HepG2 (cell line): ENCODE measurements around the gene NBL1. TPM values are rescaled to one million over a fixed set of nuclear protein-coding genes. Genes with fewer than 3 reads are reported as not detected.

Source experiments
- ATAC-seq: fragments of 200-7000 bp; cut with Tn5 transposase; 3 replicates; pipeline ENCODE4 v1.9.1; 2020; ENCODE audit warnings: mild to moderate bottlenecking, moderate library complexity
- BruUV-seq: library from RNA; stranded (reverse); fragments of 400-500 nt; replicated peaks from 2 replicates; lab custom pipeline; 2021; lab: Mats Ljungman, UMichigan
- CTCF ChIA-PET: fragments of 300-600 bp; formaldehyde crosslinking; extraction: SDS; loops from one replicate; lab custom pipeline; 2021; ENCODE audit warnings: low total read pairs, inconsistent platforms, low intra/inter-chr PET ratio; lab: Yijun Ruan, JAX
- POLR2A ChIA-PET: fragments of 350-600 bp; sonication (Branson Sonifier 250); formaldehyde crosslinking; loops from one replicate; lab custom pipeline; 2020; ENCODE audit warnings: antibody characterized with exemption, inconsistent platforms; lab: Yijun Ruan, JAX
- DNase-seq: peaks from one replicate; pipeline ENCODE4 v3.0.0-alpha.2; 2015; ENCODE audit warnings: low spot score
- FAIRE-seq: peaks from 3 replicates; lab custom pipeline; 2011; peaks lifted over from hg19 to GRCh38; lab: Jason Lieb, UNC
- H2AFZ ChIP-seq: one replicate; pipeline ENCODE4 v1.6.1; 2011; ENCODE audit warnings: low read length, inconsistent platforms
- H3K27ac ChIP-seq: fragments of 300-600 bp; 3 replicates; pipeline ENCODE4 v1.8.0; 2011; ENCODE audit warnings: mixed run types, mild to moderate bottlenecking, mixed read lengths, low read length, inconsistent platforms; ENCODE audit not compliant: insufficient read depth; ENCODE audit errors: extremely low read length
- H3K27me3 ChIP-seq, 2 experiments: fragments of 200-600 bp in 1 of 2; 2 replicates in 1 of 2; 3 replicates in 1 of 2; pipeline versions ENCODE4 v1.6.0 to v1.8.0; 2011; ENCODE audit warnings: low read length in 2 of 2, mild to moderate bottlenecking in 2 of 2, moderate library complexity in 2 of 2, inconsistent platforms in 1 of 2; ENCODE audit not compliant: insufficient read depth in 2 of 2, control insufficient read depth in 1 of 2
- H3K36me3 ChIP-seq, 2 experiments: fragments of 200-600 bp in 1 of 2; replicated peaks in 1 of 2; 2 replicates in 1 of 2; 3 replicates in 1 of 2; pipeline versions ENCODE4 v1.5.1 to v1.8.0; 2011; ENCODE audit warnings: low read length in 2 of 2, inconsistent platforms in 1 of 2; ENCODE audit not compliant: insufficient read depth in 2 of 2, control insufficient read depth in 1 of 2
- H3K4me1 ChIP-seq: 2 replicates; pipeline ENCODE4 v1.5.1; 2012; ENCODE audit warnings: low read length, inconsistent platforms; ENCODE audit not compliant: insufficient read depth
- H3K4me2 ChIP-seq: 2 replicates; pipeline ENCODE4 v1.6.0; 2011; ENCODE audit warnings: low read depth, low read length, inconsistent platforms
- H3K4me3 ChIP-seq, 3 experiments: fragments of 200-600 bp in 1 of 3; sonication (generic), shearing (Covaris generic) in 1 of 3; replicated peaks in 1 of 3; 2 replicates each; pipeline ENCODE4 v1.5.1; 2011 to 2016; ENCODE audit warnings: low read length in 3 of 3, inconsistent platforms in 2 of 3, low read depth in 2 of 3, mild to moderate bottlenecking in 2 of 3, control low read depth in 1 of 3, mixed read lengths in 1 of 3; ENCODE audit not compliant: insufficient read depth in 1 of 3
- H3K79me2 ChIP-seq: one replicate; pipeline ENCODE4 v1.6.1; 2011; ENCODE audit warnings: low read length, inconsistent platforms; ENCODE audit not compliant: insufficient read depth
- H3K9ac ChIP-seq: 2 replicates; pipeline ENCODE4 v1.6.0; 2011; ENCODE audit warnings: mild to moderate bottlenecking, low read depth, low read length, inconsistent platforms; ENCODE audit not compliant: insufficient read depth
- H3K9me3 ChIP-seq: 2 replicates; pipeline ENCODE4 v1.5.1; 2012; ENCODE audit warnings: mild to moderate bottlenecking, low read length
- H4K20me1 ChIP-seq: 2 replicates; pipeline ENCODE4 v1.6.0; 2011; ENCODE audit warnings: inconsistent platforms, mild to moderate bottlenecking, low read length, moderate library complexity; ENCODE audit not compliant: insufficient read depth
- AKAP8 ChIP-seq: sonication (generic); formaldehyde crosslinking; IDR thresholded peaks from 2 replicates; pipeline ENCODE4 v1.5.1; 2020; ENCODE audit warnings: mild to moderate bottlenecking, missing genetic modification reagents
- ARNT2 ChIP-seq: sonication (generic); formaldehyde crosslinking; IDR thresholded peaks from 2 replicates; pipeline ENCODE4 v1.8.0; 2022; ENCODE audit warnings: mild to moderate bottlenecking, low read depth, missing genetic modification reagents, moderate library complexity
- CHD2 ChIP-seq: IDR thresholded peaks from 2 replicates; pipeline ENCODE4 v1.6.1; 2011; ENCODE audit warnings: low read depth, low read length, improper control_type of control experiment
- ETV5 ChIP-seq: IDR thresholded peaks from 2 replicates; pipeline ENCODE4 v1.6.1; 2018; ENCODE audit warnings: missing biosample characterization, missing genetic modification reagents, inconsistent platforms, borderline replicate concordance
- FLYWCH1 ChIP-seq: sonication (generic); formaldehyde crosslinking; IDR thresholded peaks from 2 replicates; pipeline ENCODE4 v1.8.1; 2023; ENCODE audit warnings: mild to moderate bottlenecking, missing genetic modification reagents
- FOXJ3 ChIP-seq: sonication (generic); formaldehyde crosslinking; IDR thresholded peaks from 2 replicates; pipeline ENCODE4 v1.4.0; 2020; ENCODE audit warnings: missing genetic modification reagents, mild to moderate bottlenecking, borderline replicate concordance
- HMG20B ChIP-seq: conservative IDR thresholded peaks from 2 replicates; pipeline ENCODE4 v1.6.1; 2016; ENCODE audit warnings: missing genetic modification reagents, missing compliant biosample characterization
- HNF4A ChIP-seq: sonication (generic); formaldehyde crosslinking; IDR thresholded peaks from 2 replicates; pipeline ENCODE4 v1.4.0; 2020; ENCODE audit warnings: missing genetic modification reagents
- KLF9 ChIP-seq: IDR thresholded peaks from 2 replicates; pipeline ENCODE4 v1.6.1; 2016; ENCODE audit warnings: low read depth
- MIXL1 ChIP-seq: IDR thresholded peaks from 2 replicates; pipeline ENCODE4 v1.6.1; 2016
- NCOA2 ChIP-seq: sonication (generic); formaldehyde crosslinking; IDR thresholded peaks from 2 replicates; pipeline ENCODE4 v1.8.0; 2022; ENCODE audit warnings: inconsistent platforms
- PCBP1 ChIP-seq: fragments of 200-400 bp; formaldehyde crosslinking; IDR thresholded peaks from 2 replicates; pipeline ENCODE4 v1.6.1; 2017; ENCODE audit warnings: mild to moderate bottlenecking, low read depth, low read length, borderline replicate concordance
- PPARG ChIP-seq: conservative IDR thresholded peaks from 2 replicates; pipeline ENCODE4 v1.6.1; 2016; ENCODE audit warnings: missing biosample characterization, missing genetic modification reagents
- SP1 ChIP-seq, 2 experiments: fragments of 450-650 bp in 1 of 2; sonication (generic) in 1 of 2; formaldehyde crosslinking in 1 of 2; IDR thresholded peaks; 2 replicates each; pipeline versions ENCODE4 v1.4.0 to v1.6.1; 2016 to 2020; ENCODE audit warnings: missing genetic modification reagents in 1 of 2
- U2AF1 ChIP-seq: fragments of 200-400 bp; formaldehyde crosslinking; optimal IDR thresholded peaks from 2 replicates; pipeline ENCODE3; 2017; ENCODE audit warnings: mild to moderate bottlenecking, low read depth, low read length
- ZNF563 ChIP-seq: sonication (generic); formaldehyde crosslinking; IDR thresholded peaks from 2 replicates; pipeline ENCODE4 v1.8.0; 2022; ENCODE audit warnings: mild to moderate bottlenecking, moderate library complexity, missing genetic modification reagents
- ZNF629 ChIP-seq: sonication (generic); formaldehyde crosslinking; conservative IDR thresholded peaks from 2 replicates; pipeline ENCODE4 v1.5.0; 2020; ENCODE audit warnings: missing genetic modification reagents
- ZNF790 ChIP-seq: sonication (generic); formaldehyde crosslinking; IDR thresholded peaks from 2 replicates; pipeline ENCODE4 v1.8.0; 2022; ENCODE audit warnings: missing genetic modification reagents, mild to moderate bottlenecking, borderline replicate concordance
- WGBS: methylation state at CpG from one replicate; pipeline ENCODE4 v1.1.6; 2017; ENCODE audit warnings: low lambda C conversion rate; 5-methylcytosine and 5-hydroxymethylcytosine counted together
- in situ Hi-C: cut with HindIII; loops from 2 replicates; pipeline ENCODE4 v1.10.0; 2017; ENCODE audit warnings: low pct_unique_long_range_greater_than_20kb; ENCODE audit not compliant: extremely low pct_ligation_motif_present
- intact Hi-C: fragments of 100-400 bp; cut with micrococcal nuclease; formaldehyde crosslinking; loops from one replicate; pipeline ENCODE4 v1.10.0; 2022; ENCODE audit not compliant: unreplicated experiment
- polyA plus RNA-seq, 8 experiments: library from polyadenylated mRNA; depleted of rRNA in 3 of 8; stranded (reverse) in 7 of 8; unstranded in 1 of 8; fragments of >200 nt; fragmentation: Illumina TruSeq in 4 of 8; extraction: Trizol in 4 of 8; gene quantifications; 2 replicates each; pipeline versions ENCODE4 v1.2.1 to v1.2.3, GENCODE V29; 2011 to 2016; ENCODE audit warnings: low read depth in 4 of 8, missing spikeins in 1 of 8, mixed read lengths in 1 of 8; ENCODE audit not compliant: insufficient read depth in 1 of 8
- total RNA-seq, 5 experiments: library from RNA; depleted of rRNA; stranded (reverse); fragments of >200 nt; fragmentation: Illumina TruSeq; extraction: Trizol; gene quantifications; 2 replicates each; pipeline ENCODE4 v1.2.3, GENCODE V29; 2016; ENCODE audit warnings: low read depth in 1 of 5
- TF ChIP-seq, protein P1 (sequence below): sonication (generic); formaldehyde crosslinking; IDR thresholded peaks from 2 replicates; pipeline ENCODE4 v1.5.0; 2020; ENCODE audit warnings: mild to moderate bottlenecking, missing genetic modification reagents, borderline replicate concordance
- TF ChIP-seq, protein P2 (sequence below), 2 experiments: IDR thresholded peaks; 2 replicates each; pipeline ENCODE4 v1.6.1; 2011 to 2012; ENCODE audit warnings: low read length in 2 of 2, borderline replicate concordance in 1 of 2, low read depth in 1 of 2, mild to moderate bottlenecking in 1 of 2, moderate library complexity in 1 of 2

The NBL1 gene
- total and polyA plus RNA-seq, 2 of the 13 experiments (the other 11 are each of a cell fraction or from before 2014, with no cell fraction given) = 2.7 to 13.8 TPM

DNA sequence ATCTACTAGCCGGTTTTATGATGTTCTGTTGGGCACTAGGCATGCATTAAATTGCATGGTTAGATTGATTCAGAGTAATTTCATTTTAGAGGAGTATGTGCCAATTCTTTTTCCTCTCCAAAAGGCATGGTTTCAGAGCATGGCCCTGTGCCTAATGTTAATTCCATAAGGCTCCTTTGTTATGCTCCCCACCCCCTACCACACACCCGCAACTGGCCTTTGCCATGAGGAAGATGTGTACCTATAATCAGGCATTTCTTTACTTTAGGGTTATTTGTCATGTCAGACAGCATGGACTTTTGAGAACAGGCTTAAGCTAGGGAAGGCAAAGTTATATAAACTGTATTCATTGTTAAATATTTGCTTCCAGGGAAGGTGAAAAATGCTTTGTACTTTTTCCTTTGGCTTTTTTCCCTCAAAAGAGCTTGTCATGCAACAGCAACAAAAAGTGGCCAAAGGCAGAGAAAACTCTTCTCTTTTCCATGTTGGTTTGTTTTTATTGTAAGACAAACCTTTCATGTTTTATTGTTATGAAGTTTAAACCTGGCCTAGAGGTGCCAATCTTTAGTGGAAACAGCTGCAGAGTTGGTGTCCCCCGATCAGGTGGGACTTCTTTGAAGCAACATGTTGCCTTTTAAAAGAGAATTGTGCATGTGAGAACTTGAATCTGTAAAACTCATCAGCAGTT, 24.3 kb upstream of the NBL1 start (continued):
- TF ChIP-seq NCOA2 (CRISPR knock-in tag) = peak; percentile 89
- TF ChIP-seq PCBP1 = no peak
- peak; percentile 96 for TF ChIP-seq MIXL1 (CRISPR knock-in tag)
- TF ChIP-seq, protein P1, sequence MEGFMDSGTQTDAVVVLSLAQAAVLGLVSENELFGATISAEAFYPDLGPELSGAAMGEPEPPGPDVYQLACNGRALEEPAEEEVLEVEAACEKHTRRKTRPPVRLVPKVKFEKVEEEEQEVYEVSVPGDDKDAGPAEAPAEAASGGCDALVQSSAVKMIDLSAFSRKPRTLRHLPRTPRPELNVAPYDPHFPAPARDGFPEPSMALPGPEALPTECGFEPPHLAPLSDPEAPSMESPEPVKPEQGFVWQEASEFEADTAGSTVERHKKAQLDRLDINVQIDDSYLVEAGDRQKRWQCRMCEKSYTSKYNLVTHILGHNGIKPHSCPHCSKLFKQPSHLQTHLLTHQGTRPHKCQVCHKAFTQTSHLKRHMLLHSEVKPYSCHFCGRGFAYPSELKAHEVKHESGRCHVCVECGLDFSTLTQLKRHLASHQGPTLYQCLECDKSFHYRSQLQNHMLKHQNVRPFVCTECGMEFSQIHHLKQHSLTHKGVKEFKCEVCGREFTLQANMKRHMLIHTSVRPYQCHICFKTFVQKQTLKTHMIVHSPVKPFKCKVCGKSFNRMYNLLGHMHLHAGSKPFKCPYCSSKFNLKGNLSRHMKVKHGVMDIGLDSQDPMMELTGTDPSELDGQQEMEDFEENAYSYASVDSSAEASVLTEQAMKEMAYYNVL = peak; percentile 99
- TF ChIP-seq ETV5 = peak; percentile 27; the same call in 1 of the 2 replicates
- TF ChIP-seq HMG20B (CRISPR knock-in tag) = peak; percentile 94
- peak; percentile 90 for TF ChIP-seq FOXJ3 (CRISPR knock-in tag)
- TF ChIP-seq CHD2 = no peak
- TF ChIP-seq PPARG (CRISPR knock-in tag) = peak; percentile 86
- peak; percentile 78 for TF ChIP-seq HNF4A (CRISPR knock-in tag)
- no peak for TF ChIP-seq U2AF1
- TF ChIP-seq ZNF629 (CRISPR knock-in tag) = no peak

DNA sequence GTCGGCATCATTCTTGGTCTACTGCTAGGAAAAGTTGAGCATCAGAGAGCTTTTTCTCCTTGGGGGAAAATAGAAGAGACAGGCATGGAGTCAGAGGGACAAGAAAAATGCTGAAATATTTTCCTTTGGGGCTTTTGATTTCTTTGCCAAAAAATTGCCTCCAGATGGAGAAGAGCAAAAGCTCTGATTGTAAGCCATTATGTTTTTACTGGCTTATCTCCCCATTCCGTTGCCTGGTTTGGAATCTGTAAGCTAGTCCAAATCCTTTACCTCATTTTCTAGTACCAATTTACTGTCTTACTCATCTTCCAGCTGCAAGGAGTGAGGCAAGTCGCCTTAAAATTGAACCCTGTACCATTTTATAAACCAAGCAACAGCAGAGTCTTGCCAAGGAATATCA, 23.3 kb upstream of the NBL1 start:
- intact Hi-C loops = loop anchor here (1.0 kb wide), 1 partner anchor 20 kb away; no protein-coding TSS in a partner anchor
- in situ Hi-C loops = no loop called here
- Histone ChIP-seq H3K4me2 (no peak overlapping the region), H4K20me1 (no peaks in the 10 kb centered on the region; the same call in 1 of the 2 replicates), H3K4me3 (no peak overlapping the region), H3K79me2 (peaks cover 10% of the 10 kb centered on the region), H2AFZ (no peak overlapping the region), H3K36me3 (peaks cover 5 to 8% of the 10 kb centered on the region in 2 experiments; a peak in 4 of 5 replicates), H3K4me1 (peaks cover 63% of the 10 kb centered on the region), H3K9me3 (no peaks in the 10 kb centered on the region), H3K27me3 (no peaks in the 10 kb centered on the region)
- BruUV-seq = no TSS peak
- CTCF ChIA-PET = no interaction called here
- ATAC-seq (no peak), DNase-seq (no peak)
- WGBS = 94% methylated on average over 3 of the region's 3 CpGs
- TF ChIP-seq ZNF563 (no peak), ZNF790 (no peak), SP1 (IDR thresholded peaks at IDR 0.05) (no peak), SP1 (CRISPR knock-in tag; IDR thresholded peaks at IDR 0.05) (no peak), AKAP8 (CRISPR knock-in tag) (no peak), KLF9 (CRISPR knock-in tag) (no peak), FLYWCH1 (no peak), ARNT2 (CRISPR knock-in tag) (no peak)
- TF ChIP-seq, protein P2, sequence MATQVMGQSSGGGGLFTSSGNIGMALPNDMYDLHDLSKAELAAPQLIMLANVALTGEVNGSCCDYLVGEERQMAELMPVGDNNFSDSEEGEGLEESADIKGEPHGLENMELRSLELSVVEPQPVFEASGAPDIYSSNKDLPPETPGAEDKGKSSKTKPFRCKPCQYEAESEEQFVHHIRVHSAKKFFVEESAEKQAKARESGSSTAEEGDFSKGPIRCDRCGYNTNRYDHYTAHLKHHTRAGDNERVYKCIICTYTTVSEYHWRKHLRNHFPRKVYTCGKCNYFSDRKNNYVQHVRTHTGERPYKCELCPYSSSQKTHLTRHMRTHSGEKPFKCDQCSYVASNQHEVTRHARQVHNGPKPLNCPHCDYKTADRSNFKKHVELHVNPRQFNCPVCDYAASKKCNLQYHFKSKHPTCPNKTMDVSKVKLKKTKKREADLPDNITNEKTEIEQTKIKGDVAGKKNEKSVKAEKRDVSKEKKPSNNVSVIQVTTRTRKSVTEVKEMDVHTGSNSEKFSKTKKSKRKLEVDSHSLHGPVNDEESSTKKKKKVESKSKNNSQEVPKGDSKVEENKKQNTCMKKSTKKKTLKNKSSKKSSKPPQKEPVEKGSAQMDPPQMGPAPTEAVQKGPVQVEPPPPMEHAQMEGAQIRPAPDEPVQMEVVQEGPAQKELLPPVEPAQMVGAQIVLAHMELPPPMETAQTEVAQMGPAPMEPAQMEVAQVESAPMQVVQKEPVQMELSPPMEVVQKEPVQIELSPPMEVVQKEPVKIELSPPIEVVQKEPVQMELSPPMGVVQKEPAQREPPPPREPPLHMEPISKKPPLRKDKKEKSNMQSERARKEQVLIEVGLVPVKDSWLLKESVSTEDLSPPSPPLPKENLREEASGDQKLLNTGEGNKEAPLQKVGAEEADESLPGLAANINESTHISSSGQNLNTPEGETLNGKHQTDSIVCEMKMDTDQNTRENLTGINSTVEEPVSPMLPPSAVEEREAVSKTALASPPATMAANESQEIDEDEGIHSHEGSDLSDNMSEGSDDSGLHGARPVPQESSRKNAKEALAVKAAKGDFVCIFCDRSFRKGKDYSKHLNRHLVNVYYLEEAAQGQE (IDR thresholded peaks at IDR 0.05; ENCODE audit: borderline replicate concordance in 1 of 2, low read depth in 1 of 2, low read length in 2 of 2) = no peak
- TF ChIP-seq, all 625 proteins: peak for 0
- H3K9ac ChIP-seq = no peak overlapping the region
- FAIRE-seq = no peak
- POLR2A ChIA-PET = interaction anchor here (1.0 to 1.4 kb wide), 3 partner anchors 20 to 23 kb away, joined by 3 to 9 read pairs (median 3); no protein-coding TSS in a partner anchor
- no peak overlapping the region for H3K27ac ChIP-seq
